Duodenal mucosa (tissue), 2 donors: ENCODE data around the gene KLK1.
"Not testable (repeated sequence)": the region's sequence is repeated elsewhere in the genome, so short reads cannot be mapped to it uniquely, and the experiment has no call there.

Experiments used
- H3K27ac ChIP-seq: one replicate; pipeline ENCODE4 v1.7.0; 2013; ENCODE audit warnings: low read depth, low read length
- H3K27me3 ChIP-seq, 2 donors: one replicate each; pipeline ENCODE4 v1.7.0; 2013; ENCODE audit warnings: low read length in 2 of 2, control low read depth in 1 of 2; ENCODE audit not compliant: insufficient read depth in 2 of 2, control insufficient read depth in 1 of 2
- H3K36me3 ChIP-seq, 2 donors: one replicate each; pipeline ENCODE4 v1.7.0; 2013; ENCODE audit warnings: low read length in 2 of 2, control low read depth in 1 of 2; ENCODE audit not compliant: insufficient read depth in 2 of 2, control insufficient read depth in 1 of 2
- H3K4me1 ChIP-seq, 2 donors: one replicate each; pipeline ENCODE4 v1.7.0; 2013; ENCODE audit warnings: low read length in 2 of 2, control low read depth in 1 of 2; ENCODE audit not compliant: insufficient read depth in 2 of 2, control insufficient read depth in 1 of 2
- H3K4me3 ChIP-seq, 2 donors: one replicate each; pipeline ENCODE4 v1.7.0; 2013; ENCODE audit warnings: low read length in 2 of 2, low read depth in 1 of 2
- H3K9ac ChIP-seq, 2 donors: one replicate each; pipeline ENCODE4 v1.7.0; 2013; ENCODE audit warnings: low read length in 2 of 2, low read depth in 1 of 2
- H3K9me3 ChIP-seq, 2 donors: one replicate each; pipeline ENCODE4 v1.7.0; 2013; ENCODE audit warnings: low read length in 2 of 2, control low read depth in 1 of 2; ENCODE audit not compliant: control insufficient read depth in 1 of 2

Gene KLK1

DNA sequence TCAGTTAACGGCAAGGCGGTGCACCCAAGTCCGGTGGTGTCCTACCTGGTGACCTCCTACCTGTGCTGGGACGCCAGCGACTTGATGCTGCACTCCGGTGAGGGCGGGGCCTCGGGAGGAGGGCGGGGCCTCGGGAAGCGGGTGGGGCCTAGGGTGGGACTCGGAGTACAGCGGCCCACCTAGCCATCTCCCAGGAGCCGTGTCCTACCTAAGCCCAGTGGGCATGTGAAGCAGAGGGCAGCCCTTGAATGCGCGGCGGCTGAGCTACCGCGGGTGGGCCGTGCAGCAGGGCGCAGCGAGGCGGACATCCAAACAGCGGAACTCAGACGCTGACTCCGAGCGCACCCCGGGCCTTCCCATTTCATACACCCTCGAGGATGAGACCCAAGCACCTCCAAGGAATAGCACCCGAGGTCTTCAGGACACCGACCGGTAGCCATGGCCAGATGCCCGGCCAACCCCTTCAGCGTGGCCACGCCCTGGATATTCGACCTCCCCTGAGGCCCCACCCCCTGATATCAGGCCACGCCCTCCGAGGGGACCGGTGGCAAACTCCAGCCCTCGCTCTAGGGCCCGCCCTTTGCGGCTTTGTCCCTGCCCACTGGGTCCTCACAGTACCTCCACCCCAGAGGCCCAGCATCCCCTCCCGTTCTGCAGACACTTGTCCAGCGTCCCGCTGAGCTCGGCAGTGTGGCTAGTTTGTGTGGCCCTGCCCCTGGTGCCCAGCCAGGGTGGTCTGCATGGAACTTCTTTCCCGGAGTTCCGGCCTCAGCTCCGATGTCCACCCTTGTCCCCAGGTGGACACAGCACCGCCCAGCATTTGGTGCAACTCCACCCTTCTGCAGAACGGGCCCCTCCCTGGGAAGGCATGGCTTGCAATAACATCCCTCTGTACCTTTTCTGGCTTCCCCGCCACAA is 5.4 kb downstream of the KLK1 start:
- H3K36me3 ChIP-seq: no peaks in the 10 kb centered on the region
- H3K9ac ChIP-seq: no peak overlapping the region
- H3K27ac ChIP-seq: no peak overlapping the region
- H3K9me3 ChIP-seq: no peaks in the 10 kb centered on the region
- peak overlapping the region; percentile 57 to 64 for H3K4me3 ChIP-seq
- peaks cover 18 to 45% of the 10 kb centered on the region in 2 donors for H3K4me1 ChIP-seq
- peaks cover 22 to 27% of the 10 kb centered on the region in 2 donors for H3K27me3 ChIP-seq

DNA sequence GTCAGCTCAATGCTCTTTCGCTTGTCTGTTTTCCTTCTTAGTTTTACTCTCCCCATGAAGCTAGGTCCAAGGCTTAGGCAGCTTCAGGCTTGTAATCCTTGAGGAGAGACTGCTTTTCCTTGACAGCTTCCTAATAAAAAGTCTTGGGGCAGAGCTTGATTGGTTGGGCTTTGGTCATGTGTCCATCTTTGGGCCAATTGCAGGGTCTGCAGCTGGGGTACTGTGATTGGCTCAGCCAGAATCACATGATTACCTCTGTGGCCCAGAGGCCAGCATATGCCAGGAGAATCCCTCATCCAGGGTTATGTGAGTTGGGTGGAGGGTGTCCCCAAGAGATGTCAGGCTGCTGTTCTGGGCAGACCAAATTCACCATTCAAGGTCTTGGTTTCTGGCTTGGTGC is 8.1 kb downstream of the KLK1 start:
- Histone ChIP-seq H3K9me3 (no peaks in the 10 kb centered on the region), H3K27me3 (peaks cover 22% of the 10 kb centered on the region in 2 donors), H3K27ac (no peak overlapping the region), H3K4me3 (no peak overlapping the region), H3K4me1 (peaks cover 0 to 23% of the 10 kb centered on the region in 2 donors), H3K9ac (no peak overlapping the region), H3K36me3 (no peaks in the 10 kb centered on the region)

DNA sequence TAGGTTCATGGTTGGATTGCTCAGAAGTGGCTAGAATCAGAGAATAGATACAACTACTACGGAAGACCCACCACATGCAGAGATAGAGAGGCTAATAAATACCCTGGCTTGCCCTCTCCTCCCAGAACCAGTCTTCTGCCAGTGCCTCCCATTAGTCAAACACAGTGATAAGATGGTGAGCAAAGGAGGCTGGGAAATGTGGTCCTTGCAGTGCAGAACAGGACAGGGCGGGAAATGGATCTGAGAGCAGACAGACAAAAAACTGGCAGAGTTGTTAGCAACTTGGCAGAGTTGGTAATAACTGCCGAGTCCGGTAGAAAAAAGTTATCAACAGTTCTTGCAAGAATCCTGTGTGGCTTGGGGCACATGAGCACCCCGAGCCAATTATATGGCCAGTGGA is 8.7 kb downstream of the KLK1 start:
- peaks cover 0 to 19% of the 10 kb centered on the region in 2 donors for H3K4me1 ChIP-seq
- H3K27me3 ChIP-seq: peaks cover 19 to 20% of the 10 kb centered on the region in 2 donors
- no peaks in the 10 kb centered on the region for H3K36me3 ChIP-seq
- H3K27ac ChIP-seq: no peak overlapping the region
- no peak overlapping the region for H3K4me3 ChIP-seq
- H3K9ac ChIP-seq: no peak overlapping the region
- H3K9me3 ChIP-seq: no peaks in the 10 kb centered on the region

DNA sequence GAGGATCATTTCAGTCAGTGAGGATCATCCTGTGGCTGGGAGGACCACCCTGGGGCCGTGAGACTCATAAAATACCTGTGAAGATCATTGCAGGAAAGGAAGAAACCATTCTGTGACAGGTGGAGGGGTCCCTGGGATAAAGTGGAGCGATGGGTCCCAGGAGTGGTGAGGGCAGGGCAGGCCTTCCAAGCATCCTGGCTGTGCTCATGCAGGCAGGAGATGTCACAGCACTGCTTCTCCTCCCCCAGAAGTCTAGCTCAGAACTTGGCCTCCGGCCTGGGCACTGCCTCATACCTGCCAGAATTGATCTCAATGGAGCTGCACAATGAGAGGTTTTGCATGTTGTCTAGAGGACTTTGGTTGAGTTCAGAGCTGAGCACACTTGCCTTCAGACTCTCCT is 11.1 kb downstream of the KLK1 start:
- H3K4me3 ChIP-seq: no peak overlapping the region
- no peaks in the 10 kb centered on the region for H3K4me1 ChIP-seq
- no peaks in the 10 kb centered on the region for H3K9me3 ChIP-seq
- no peak overlapping the region for H3K27ac ChIP-seq
- H3K27me3 ChIP-seq: peaks cover 9 to 10% of the 10 kb centered on the region in 2 donors
- H3K36me3 ChIP-seq: no peaks in the 10 kb centered on the region
- H3K9ac ChIP-seq: no peak overlapping the region

- H3K36me3 ChIP-seq, H3K9me3 ChIP-seq, H3K27ac ChIP-seq, H3K9ac ChIP-seq, H3K4me1 ChIP-seq, H3K27me3 ChIP-seq, H3K4me3 ChIP-seq: not testable (repeated sequence)
Observed at GRCh38 chr19:50811622-50812238, 11.9 kb downstream of the KLK1 start.

- H3K27ac ChIP-seq: no peak overlapping the region
- H3K36me3 ChIP-seq: no peaks in the 10 kb centered on the region
- H3K4me3 ChIP-seq: no peak overlapping the region
- H3K4me1 ChIP-seq: peaks cover 0 to under 1% of the 10 kb centered on the region in 2 donors
- no peaks in the 10 kb centered on the region for H3K27me3 ChIP-seq
- no peak overlapping the region for H3K9ac ChIP-seq
- H3K9me3 ChIP-seq: no peaks in the 10 kb centered on the region
Observed at GRCh38 chr19:50808856-50809255, 14.7 kb downstream of the KLK1 start.

- H3K27ac ChIP-seq: peak overlapping the region; percentile 84
- no peaks in the 10 kb centered on the region for H3K27me3 ChIP-seq
- H3K9ac ChIP-seq: peak overlapping the region; percentile 84 to 96
- H3K4me1 ChIP-seq: peaks cover 12 to 16% of the 10 kb centered on the region in 2 donors
- no peaks in the 10 kb centered on the region for H3K9me3 ChIP-seq
- peak overlapping the region; percentile 94 to 97 for H3K4me3 ChIP-seq
- H3K36me3 ChIP-seq: peaks cover 6 to 12% of the 10 kb centered on the region in 2 donors
Observed at GRCh38 chr19:50804420-50805272, 18.9 kb downstream of the KLK1 start.

DNA sequence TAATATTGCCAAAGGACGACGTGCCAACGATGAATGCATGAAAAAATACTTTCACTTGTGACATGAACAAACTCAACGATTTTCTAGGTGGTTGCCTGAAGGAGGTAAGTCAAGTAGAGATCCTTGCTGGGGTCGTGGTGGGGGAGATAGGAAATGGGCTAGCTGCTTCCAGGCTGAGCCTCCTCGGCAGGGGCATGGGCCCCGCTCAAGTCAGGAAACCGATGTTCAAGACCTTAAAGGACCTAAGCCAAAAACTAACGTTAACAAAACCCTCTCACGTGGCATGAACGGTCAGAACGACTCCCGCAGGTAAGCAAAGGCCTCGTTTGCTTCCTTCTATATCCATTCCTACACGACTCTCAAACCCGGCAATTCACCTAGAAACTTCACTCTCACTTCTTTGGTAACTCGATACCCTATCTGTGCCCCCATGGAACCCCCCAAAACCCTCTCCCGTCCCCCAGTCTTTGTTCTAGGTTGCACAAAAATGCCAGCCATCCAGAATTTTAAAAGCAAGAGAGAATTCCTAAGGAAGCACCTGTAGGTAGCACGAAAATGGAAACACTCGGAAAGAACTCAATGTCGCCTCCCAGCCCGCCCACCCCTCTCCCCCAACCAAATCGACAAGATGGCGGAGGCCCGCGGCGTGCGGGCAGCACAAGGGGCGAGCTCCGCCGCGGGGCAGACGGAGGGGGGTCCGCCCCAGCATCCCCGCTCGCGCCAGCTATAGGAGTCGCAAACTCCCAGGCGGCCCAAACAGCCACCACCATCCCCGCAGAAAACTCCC is 19.8 kb downstream of the KLK1 start:
- peak overlapping the region; percentile 84 for H3K27ac ChIP-seq
- peaks cover 6 to 19% of the 10 kb centered on the region in 2 donors for H3K36me3 ChIP-seq
- H3K4me1 ChIP-seq: peaks cover 12 to 16% of the 10 kb centered on the region in 2 donors
- H3K9me3 ChIP-seq: no peaks in the 10 kb centered on the region
- no peaks in the 10 kb centered on the region for H3K27me3 ChIP-seq
- H3K4me3 ChIP-seq: peak overlapping the region; percentile 94 to 97
- H3K9ac ChIP-seq: peak overlapping the region; percentile 84 to 96

DNA sequence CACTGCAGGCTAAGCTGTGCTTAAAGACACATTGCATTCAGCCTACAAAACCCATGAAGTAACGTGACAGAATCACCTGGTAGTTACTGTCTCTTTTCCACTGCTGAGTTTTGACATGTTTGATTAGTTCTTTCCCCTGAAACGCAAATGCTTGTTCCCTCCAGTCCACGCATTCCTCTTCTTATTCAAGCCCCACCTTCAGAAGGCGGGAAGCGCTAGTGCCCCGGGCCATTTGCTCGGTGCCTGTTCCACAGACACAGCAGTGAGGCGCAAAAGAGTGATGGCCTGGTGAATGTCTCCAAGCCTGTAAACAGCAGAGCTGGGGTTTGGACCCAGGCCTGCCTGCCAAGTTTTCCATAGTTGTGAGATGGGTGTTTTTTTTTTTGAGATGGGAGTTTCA is 22.5 kb downstream of the KLK1 start:
- Histone ChIP-seq H3K4me3 (no peak overlapping the region), H3K4me1 (peaks cover 12 to 16% of the 10 kb centered on the region in 2 donors), H3K9me3 (no peaks in the 10 kb centered on the region), H3K36me3 (peaks cover 17 to 40% of the 10 kb centered on the region in 2 donors), H3K27me3 (no peaks in the 10 kb centered on the region), H3K9ac (no peak overlapping the region), H3K27ac (no peak overlapping the region)
